K562 (cell line): ENCODE data around the gene ZNF10. TPM values are rescaled to one million over a fixed set of nuclear protein-coding genes. Genes with fewer than 3 reads are reported as not detected.

ENCODE experiments used
- BRF1 ChIP-seq: IDR thresholded peaks from 3 replicates; pipeline ENCODE4 v1.6.1; 2011; ENCODE audit warnings: borderline replicate concordance, mild to moderate bottlenecking; ENCODE audit not compliant: insufficient read length; ENCODE audit errors: extremely low read depth
- CBFA2T2 ChIP-seq: fragments of 450-650 bp; conservative IDR thresholded peaks from 2 replicates; pipeline ENCODE4 v1.6.1; 2017; ENCODE audit warnings: mild to moderate bottlenecking
- COPS2 ChIP-seq: fragments of 450-650 bp; conservative IDR thresholded peaks from 2 replicates; pipeline ENCODE4 v1.6.1; 2016; ENCODE audit warnings: mild to moderate bottlenecking, moderate library complexity
- DDX20 ChIP-seq: fragments of 450-650 bp; IDR thresholded peaks from 2 replicates; pipeline ENCODE4 v1.6.1; 2016; ENCODE audit warnings: missing genetic modification characterization, low read depth, mild to moderate bottlenecking, missing compliant biosample characterization, moderate library complexity
- FOS ChIP-seq: IDR thresholded peaks from 3 replicates; pipeline ENCODE4 v1.6.1; 2011; ENCODE audit not compliant: insufficient read length; ENCODE audit errors: extremely low read depth
- GATAD2B ChIP-seq: fragments of 450-650 bp; IDR thresholded peaks from 2 replicates; pipeline ENCODE4 v1.6.1; 2017; ENCODE audit warnings: mild to moderate bottlenecking, borderline replicate concordance
- GTF2E2 ChIP-seq: fragments of 200-800 bp; sonication (Bioruptor generic); IDR thresholded peaks from 2 replicates; pipeline ENCODE4 v1.6.1; 2016; ENCODE audit warnings: missing genetic modification characterization, missing compliant biosample characterization
- MAFG ChIP-seq: fragments of 450-650 bp; conservative IDR thresholded peaks from 2 replicates; pipeline ENCODE4 v1.6.1; 2016; ENCODE audit warnings: missing genetic modification characterization, missing compliant biosample characterization
- MAZ ChIP-seq, 2 experiments: fragments of 450-650 bp in 1 of 2; sonication (generic) in 1 of 2; formaldehyde crosslinking; IDR thresholded peaks in 1 of 2; conservative IDR thresholded peaks in 1 of 2; 2 replicates each; pipeline versions ENCODE4 v1.4.0 to v1.5.0; 2020; ENCODE audit warnings: mild to moderate bottlenecking in 1 of 2, missing genetic modification reagents in 1 of 2
- PTTG1 ChIP-seq: fragments of 450-650 bp; IDR thresholded peaks from 2 replicates; pipeline ENCODE4 v1.6.1; 2016; ENCODE audit warnings: low read depth, mild to moderate bottlenecking, missing genetic modification characterization, missing compliant biosample characterization
- RAD21 ChIP-seq, 2 experiments: fragments of 250-450 bp in 1 of 2; fragments of 450-650 bp in 1 of 2; sonication (Bioruptor Pico) in 1 of 2; formaldehyde crosslinking in 1 of 2; IDR thresholded peaks in 1 of 2; conservative IDR thresholded peaks in 1 of 2; 2 replicates each; pipeline versions ENCODE4 v1.4.0 to v1.8.0; 2020 to 2022; ENCODE audit warnings: mild to moderate bottlenecking in 2 of 2, moderate library complexity in 1 of 2
- SIN3A ChIP-seq, 2 experiments: fragments of 150-350 bp in 1 of 2; IDR thresholded peaks; 2 replicates each; pipeline ENCODE4 v1.6.1; 2011 to 2016; ENCODE audit warnings: borderline replicate concordance in 2 of 2, low read depth in 2 of 2, low read length in 2 of 2, mild to moderate bottlenecking in 2 of 2, moderate library complexity in 2 of 2; ENCODE audit not compliant: control insufficient read depth in 1 of 2
- SIRT6 ChIP-seq: IDR thresholded peaks from one replicate; pipeline ENCODE4 v1.6.1; 2012; ENCODE audit warnings: low read depth, mild to moderate bottlenecking, control low read depth, inconsistent platforms, low read length, moderate library complexity
- TRIM24 ChIP-seq, 2 experiments: fragments of 450-650 bp; IDR thresholded peaks; 2 replicates each; pipeline ENCODE4 v1.6.1; 2016
- TRIM28 ChIP-seq: fragments of 450-650 bp; IDR thresholded peaks from 2 replicates; pipeline ENCODE4 v1.6.1; 2017
- ZNF24 ChIP-seq: fragments of 450-650 bp; IDR thresholded peaks from 2 replicates; pipeline ENCODE4 v1.6.1; 2016
- ZNF354B ChIP-seq: fragments of 250-450 bp; sonication (Bioruptor Pico); IDR thresholded peaks from 2 replicates; pipeline ENCODE4 v1.4.0; 2020
- ZNF507 ChIP-seq: conservative IDR thresholded peaks from 2 replicates; pipeline ENCODE4 v1.6.1; 2017; ENCODE audit warnings: missing genetic modification characterization, missing compliant biosample characterization
- polyA plus RNA-seq, 8 experiments: library from polyadenylated mRNA; depleted of rRNA in 4 of 8; stranded (reverse) in 5 of 8; unstranded in 3 of 8; fragments of >200 nt; fragmentation: Nextera tagmentation in 2 of 8; fragmentation: Illumina TruSeq in 1 of 8; extraction: Ambion mirVana in 2 of 8; extraction: Trizol in 1 of 8; gene quantifications; 2 replicates each; pipeline versions ENCODE4 v1.2.1 to v1.2.3, GENCODE V29; 2011 to 2014; ENCODE audit warnings: inconsistent platforms in 1 of 8, missing spikeins in 1 of 8
- total RNA-seq, 7 experiments: library from RNA; depleted of rRNA in 6 of 7; stranded (reverse); fragments of >200 nt in 6 of 7; fragmentation: Illumina TruSeq in 2 of 7; extraction: Trizol in 2 of 7; gene quantifications; 2 replicates each; pipeline versions ENCODE4 v1.2.1 to v1.2.3, GENCODE V29; 2011 to 2021; ENCODE audit warnings: low replicate concordance in 1 of 7
- TF ChIP-seq, protein P1 (sequence below), 2 experiments: fragments of 150-350 bp in 1 of 2; IDR thresholded peaks; 2 replicates each; pipeline ENCODE4 v1.6.1; 2012 to 2016; ENCODE audit warnings: low read depth in 2 of 2, low read length in 2 of 2, mild to moderate bottlenecking in 1 of 2, moderate library complexity in 1 of 2
- TF ChIP-seq, protein P2 (sequence below): IDR thresholded peaks from 2 replicates; pipeline ENCODE4 v1.6.1; 2012; ENCODE audit warnings: low read depth, low read length, improper control_type of control experiment, borderline replicate concordance

Gene ZNF10
- total and polyA plus RNA-seq, 9 of the 15 experiments (the other 6 are each of a cell fraction or from before 2014, with no cell fraction given): 3.5 to 5.8 (median 4.9) TPM

DNA sequence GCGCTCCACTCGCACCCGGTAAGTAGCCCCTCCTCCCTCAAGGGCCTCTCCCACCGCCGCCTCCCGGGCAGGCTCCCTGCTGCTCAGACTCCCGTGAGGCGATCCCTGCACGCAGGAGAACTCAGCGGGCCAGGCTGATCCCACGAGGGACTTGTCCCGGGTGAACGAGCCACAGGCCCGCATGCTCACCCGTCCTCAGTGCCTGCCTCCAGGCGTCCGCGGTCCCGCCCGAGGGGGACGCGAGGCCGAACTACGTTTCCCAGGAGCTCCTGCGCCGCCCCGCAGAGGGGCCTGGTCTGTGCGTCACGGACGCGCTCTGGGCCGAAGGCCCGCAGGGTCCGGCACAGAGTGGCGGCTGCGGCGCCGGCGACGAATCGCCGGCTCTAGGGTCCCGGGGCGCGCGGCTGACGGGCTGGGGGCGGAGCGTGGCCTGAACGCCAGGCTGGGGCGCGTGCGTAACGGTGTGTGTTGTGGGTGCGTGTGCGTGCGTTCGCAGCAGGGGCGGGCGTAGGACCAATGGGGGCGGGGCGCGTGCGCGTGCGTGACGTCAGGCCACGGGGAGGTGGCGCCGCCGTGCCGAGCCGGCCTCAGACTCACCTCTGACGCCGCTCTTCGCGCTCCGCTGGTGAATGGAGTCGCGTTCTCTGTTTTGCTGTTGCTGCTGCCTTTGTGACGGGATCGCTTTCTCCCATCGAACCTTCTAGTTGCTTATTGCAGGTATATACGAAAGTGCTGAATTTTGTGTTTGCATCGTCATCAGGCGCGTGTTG lies at the start of gene ZNF10, which contains the start of gene ZNF891 (continued):
- TF ChIP-seq, protein P1, sequence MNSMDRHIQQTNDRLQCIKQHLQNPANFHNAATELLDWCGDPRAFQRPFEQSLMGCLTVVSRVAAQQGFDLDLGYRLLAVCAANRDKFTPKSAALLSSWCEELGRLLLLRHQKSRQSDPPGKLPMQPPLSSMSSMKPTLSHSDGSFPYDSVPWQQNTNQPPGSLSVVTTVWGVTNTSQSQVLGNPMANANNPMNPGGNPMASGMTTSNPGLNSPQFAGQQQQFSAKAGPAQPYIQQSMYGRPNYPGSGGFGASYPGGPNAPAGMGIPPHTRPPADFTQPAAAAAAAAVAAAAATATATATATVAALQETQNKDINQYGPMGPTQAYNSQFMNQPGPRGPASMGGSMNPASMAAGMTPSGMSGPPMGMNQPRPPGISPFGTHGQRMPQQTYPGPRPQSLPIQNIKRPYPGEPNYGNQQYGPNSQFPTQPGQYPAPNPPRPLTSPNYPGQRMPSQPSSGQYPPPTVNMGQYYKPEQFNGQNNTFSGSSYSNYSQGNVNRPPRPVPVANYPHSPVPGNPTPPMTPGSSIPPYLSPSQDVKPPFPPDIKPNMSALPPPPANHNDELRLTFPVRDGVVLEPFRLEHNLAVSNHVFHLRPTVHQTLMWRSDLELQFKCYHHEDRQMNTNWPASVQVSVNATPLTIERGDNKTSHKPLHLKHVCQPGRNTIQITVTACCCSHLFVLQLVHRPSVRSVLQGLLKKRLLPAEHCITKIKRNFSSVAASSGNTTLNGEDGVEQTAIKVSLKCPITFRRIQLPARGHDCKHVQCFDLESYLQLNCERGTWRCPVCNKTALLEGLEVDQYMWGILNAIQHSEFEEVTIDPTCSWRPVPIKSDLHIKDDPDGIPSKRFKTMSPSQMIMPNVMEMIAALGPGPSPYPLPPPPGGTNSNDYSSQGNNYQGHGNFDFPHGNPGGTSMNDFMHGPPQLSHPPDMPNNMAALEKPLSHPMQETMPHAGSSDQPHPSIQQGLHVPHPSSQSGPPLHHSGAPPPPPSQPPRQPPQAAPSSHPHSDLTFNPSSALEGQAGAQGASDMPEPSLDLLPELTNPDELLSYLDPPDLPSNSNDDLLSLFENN (IDR thresholded peaks at IDR 0.05; ENCODE audit: low read depth in 2 of 2, low read length in 2 of 2): no peak
- TF ChIP-seq ZNF354B (CRISPR knock-in tag) (no peak), MAFG (tag) (no peak), COPS2 (no peak), RAD21 (CRISPR knock-in tag; conservative IDR thresholded peaks at IDR 0.05 in 1 of 2, IDR thresholded peaks at IDR 0.05 in 1 of 2) (0 out of 4 replicates have a peak, but pooled peaks of 1 of the 2 experiments have one; percentile 8), SIRT6 (no peak), TRIM28 (no peak), TRIM24 (IDR thresholded peaks at IDR 0.05) (no peak; a peak in 1 of 4 replicates), BRF1 (no peak), DDX20 (tag) (no peak), GTF2E2 (tag) (no peak), CBFA2T2 (no peak), GATAD2B (0 out of 2 replicates have a peak, but pooled peaks have one; percentile 21), MAZ (CRISPR knock-in tag; conservative IDR thresholded peaks at IDR 0.05 in 1 of 2, IDR thresholded peaks at IDR 0.05 in 1 of 2) (peak; percentile 91 to 93), PTTG1 (tag) (no peak), FOS (no peak), ZNF24 (no peak), ZNF507 (tag) (no peak), SIN3A (IDR thresholded peaks at IDR 0.05; ENCODE audit: borderline replicate concordance in 2 of 2, control insufficient read depth in 1 of 2, low read depth in 2 of 2, low read length in 2 of 2) (peak; percentile 13 to 58; a peak in 1 of 4 replicates)
- TF ChIP-seq, protein P2, sequence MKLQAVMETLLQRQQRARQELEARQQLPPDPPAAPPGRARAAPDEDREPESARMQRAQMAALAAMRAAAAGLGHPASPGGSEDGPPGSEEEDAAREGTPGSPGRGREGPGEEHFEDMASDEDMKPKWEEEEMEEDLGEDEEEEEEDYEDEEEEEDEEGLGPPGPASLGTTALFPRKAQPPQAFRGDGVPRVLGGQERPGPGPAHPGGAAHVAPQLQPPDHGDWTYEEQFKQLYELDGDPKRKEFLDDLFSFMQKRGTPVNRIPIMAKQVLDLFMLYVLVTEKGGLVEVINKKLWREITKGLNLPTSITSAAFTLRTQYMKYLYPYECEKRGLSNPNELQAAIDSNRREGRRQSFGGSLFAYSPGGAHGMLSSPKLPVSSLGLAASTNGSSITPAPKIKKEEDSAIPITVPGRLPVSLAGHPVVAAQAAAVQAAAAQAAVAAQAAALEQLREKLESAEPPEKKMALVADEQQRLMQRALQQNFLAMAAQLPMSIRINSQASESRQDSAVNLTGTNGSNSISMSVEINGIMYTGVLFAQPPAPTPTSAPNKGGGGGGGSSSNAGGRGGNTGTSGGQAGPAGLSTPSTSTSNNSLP: no peak
